Activated CD4-positive, alpha-beta memory T cell treated with anti-CD3 and anti-CD28 coated beads for 36 hours (primary cell): ENCODE measurements around the gene ESM1. TPM values are rescaled to one million over a fixed set of nuclear protein-coding genes. Genes with fewer than 3 reads are reported as not detected.
"Not testable (repeated sequence)": the region's sequence is repeated elsewhere in the genome, so short reads cannot be mapped to it uniquely, and the experiment has no call there.

Experiments used
- CTCF ChIA-PET: fragments of 350-600 bp; sonication (Branson Sonifier 250); formaldehyde crosslinking; loops from one replicate; lab custom pipeline; 2021; ENCODE audit warnings: antibody characterized with exemption, inconsistent platforms; lab: Charles Lee
- POLR2A ChIA-PET: fragments of 350-600 bp; sonication (Branson Sonifier 250); formaldehyde crosslinking; loops from one replicate; lab custom pipeline; 2021; ENCODE audit warnings: antibody characterized with exemption; lab: Charles Lee
- DNase-seq: peaks from one replicate; pipeline ENCODE4 v3.0.0-alpha.2; 2020
- H3K27ac Mint-ChIP-seq: one replicate; pipeline ENCODE4 v1.8.0; 2021; ENCODE audit warnings: mixed read lengths
- H3K27me3 Mint-ChIP-seq: one replicate; pipeline ENCODE4 v1.8.0; 2021; ENCODE audit warnings: mixed read lengths
- H3K36me3 Mint-ChIP-seq: one replicate; pipeline ENCODE4 v1.8.0; 2021; ENCODE audit warnings: mixed read lengths
- H3K4me1 Mint-ChIP-seq: one replicate; pipeline ENCODE4 v1.8.0; 2021; ENCODE audit warnings: low read depth, mixed read lengths
- H3K4me3 Mint-ChIP-seq: one replicate; pipeline ENCODE4 v1.8.0; 2021; ENCODE audit warnings: mild to moderate bottlenecking, mixed read lengths
- H3K9me3 Mint-ChIP-seq: one replicate; pipeline ENCODE4 v1.8.0; 2021; ENCODE audit warnings: mixed read lengths
- intact Hi-C: fragments of 100-400 bp; cut with micrococcal nuclease; formaldehyde crosslinking; loops from one replicate; pipeline ENCODE4 v1.15.1; 2023
- total RNA-seq, 2 experiments: library from RNA; stranded (reverse); gene quantifications; one replicate each; pipeline ENCODE4 v1.2.3, GENCODE V29; 2021

The ESM1 gene
- total RNA-seq, 2 experiments from 2014 or later, result 0.45 to 0.56 TPM

DNA sequence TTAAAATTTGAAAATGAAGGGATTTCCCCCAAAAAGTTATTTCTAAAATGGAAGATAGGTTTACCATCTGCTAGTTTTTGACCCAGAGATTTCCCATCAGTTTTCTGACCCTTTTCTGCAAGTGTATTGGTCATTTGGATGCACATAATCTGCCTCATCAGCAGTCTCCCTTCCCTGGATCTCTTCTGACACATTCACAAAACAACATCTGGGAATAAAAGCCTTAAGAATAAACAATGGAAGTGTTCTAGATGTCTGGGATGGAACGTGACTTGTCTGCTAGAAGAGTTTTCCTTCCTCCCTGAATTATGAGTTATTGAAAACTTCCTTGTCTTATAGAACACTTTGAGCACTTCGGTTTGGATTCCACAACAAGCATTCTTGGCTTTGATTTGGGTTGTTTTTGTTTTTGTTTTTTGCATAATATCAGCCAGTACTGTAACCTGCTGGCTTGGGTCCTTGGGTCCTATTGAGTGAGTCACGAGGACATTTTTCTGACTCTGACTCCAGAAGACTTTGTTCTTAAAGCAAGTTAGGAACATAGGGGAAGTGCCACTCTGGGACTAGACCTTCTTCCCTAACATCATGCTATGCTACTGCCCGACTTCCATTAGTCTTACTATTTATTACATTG is 18.2 kb upstream of the ESM1 start:
- H3K9me3 Mint-ChIP-seq, result peaks cover 2% of the 10 kb centered on the region
- CTCF ChIA-PET, result no interaction called here
- no peak for DNase-seq
- POLR2A ChIA-PET, result no interaction called here
- H3K36me3 Mint-ChIP-seq, result no peaks in the 10 kb centered on the region
- no peak overlapping the region for H3K4me3 Mint-ChIP-seq
- H3K27me3 Mint-ChIP-seq, result no peaks in the 10 kb centered on the region
- no peak overlapping the region for H3K27ac Mint-ChIP-seq
- intact Hi-C loops, result no loop called here
- peaks cover 38% of the 10 kb centered on the region for H3K4me1 Mint-ChIP-seq

DNA sequence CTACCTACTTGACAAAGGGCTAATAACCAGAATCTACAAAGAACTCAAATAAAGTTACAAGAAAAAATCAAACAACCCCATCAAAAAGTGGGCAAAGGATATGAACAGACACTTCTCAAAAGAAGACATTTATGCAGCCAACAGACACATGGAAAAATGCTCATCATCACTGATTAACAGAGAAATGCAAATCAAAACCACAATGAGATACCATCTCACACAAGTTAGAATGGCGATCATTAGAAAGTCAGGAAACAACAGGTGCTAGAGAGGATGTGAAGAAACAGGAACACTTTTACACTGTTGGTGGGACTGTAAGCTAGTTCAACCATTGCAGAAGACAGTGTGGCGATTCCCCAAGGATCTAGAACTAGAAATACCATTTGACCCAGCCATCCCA is 16.8 kb upstream of the ESM1 start:
- H3K36me3 Mint-ChIP-seq, POLR2A ChIA-PET, H3K27me3 Mint-ChIP-seq, H3K4me3 Mint-ChIP-seq, intact Hi-C loops, H3K9me3 Mint-ChIP-seq, DNase-seq: not testable (repeated sequence)
- Mint-ChIP-seq H3K27ac (peak overlapping the region; percentile 62), H3K4me1 (peaks cover 38% of the 10 kb centered on the region)
- CTCF ChIA-PET, result interaction anchor here (1.2 kb wide), 1 partner anchor 58 kb away, joined by 3 read pairs; no protein-coding TSS in a partner anchor

DNA sequence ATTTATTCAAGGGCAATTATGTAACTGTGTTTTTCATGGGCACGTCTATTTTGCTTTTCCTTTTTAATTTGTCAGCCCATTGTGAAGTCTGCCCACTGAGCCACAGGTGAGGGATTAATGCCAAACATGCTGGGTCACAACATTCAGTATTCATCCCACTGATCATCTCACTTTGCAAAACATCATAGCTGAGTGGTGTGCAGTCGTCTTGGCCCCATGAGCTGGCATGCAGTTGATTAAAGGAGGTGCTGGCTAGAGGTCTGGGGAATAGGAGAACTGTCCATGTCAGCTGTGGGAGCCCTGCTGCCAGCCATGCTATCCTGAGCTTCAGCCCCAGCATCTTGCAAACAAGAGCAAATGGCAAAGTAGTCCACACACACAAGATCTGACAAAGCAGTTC is 11.7 kb upstream of the ESM1 start:
- no peak for DNase-seq
- H3K9me3 Mint-ChIP-seq, result no peaks in the 10 kb centered on the region
- intact Hi-C loops, result no loop called here
- H3K4me1 Mint-ChIP-seq, result peaks cover 22% of the 10 kb centered on the region
- ChIA-PET CTCF (no interaction called here), POLR2A (no interaction called here)
- no peaks in the 10 kb centered on the region for H3K36me3 Mint-ChIP-seq
- no peak overlapping the region for H3K27ac Mint-ChIP-seq
- no peak overlapping the region for H3K4me3 Mint-ChIP-seq
- H3K27me3 Mint-ChIP-seq, result no peaks in the 10 kb centered on the region

DNA sequence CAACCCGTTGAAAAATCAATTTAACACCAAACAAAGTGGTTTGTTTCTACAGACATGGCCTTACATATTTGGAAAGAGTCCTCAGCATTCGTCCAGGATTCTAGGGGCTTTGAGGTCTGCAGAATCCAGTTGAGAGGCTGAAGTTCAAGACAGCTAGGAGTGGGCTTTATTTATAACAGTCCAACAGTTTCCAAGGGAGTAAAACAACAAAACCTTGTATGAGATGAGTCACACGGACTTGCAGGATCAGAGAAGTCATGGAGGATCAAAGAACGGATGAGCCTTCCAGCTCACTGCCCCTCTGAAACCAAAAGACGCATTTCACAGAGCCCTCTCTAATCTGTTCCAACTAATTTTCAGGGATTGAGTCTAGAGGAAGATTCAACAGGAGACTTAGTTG is 11.1 kb upstream of the ESM1 start:
- Mint-ChIP-seq H3K27me3 (no peaks in the 10 kb centered on the region), H3K4me3 (no peak overlapping the region), H3K27ac (no peak overlapping the region), H3K9me3 (no peaks in the 10 kb centered on the region), H3K36me3 (no peaks in the 10 kb centered on the region), H3K4me1 (peaks cover 16% of the 10 kb centered on the region)
- ChIA-PET CTCF (no interaction called here), POLR2A (no interaction called here)
- DNase-seq, result no peak
- intact Hi-C loops, result no loop called here

DNA sequence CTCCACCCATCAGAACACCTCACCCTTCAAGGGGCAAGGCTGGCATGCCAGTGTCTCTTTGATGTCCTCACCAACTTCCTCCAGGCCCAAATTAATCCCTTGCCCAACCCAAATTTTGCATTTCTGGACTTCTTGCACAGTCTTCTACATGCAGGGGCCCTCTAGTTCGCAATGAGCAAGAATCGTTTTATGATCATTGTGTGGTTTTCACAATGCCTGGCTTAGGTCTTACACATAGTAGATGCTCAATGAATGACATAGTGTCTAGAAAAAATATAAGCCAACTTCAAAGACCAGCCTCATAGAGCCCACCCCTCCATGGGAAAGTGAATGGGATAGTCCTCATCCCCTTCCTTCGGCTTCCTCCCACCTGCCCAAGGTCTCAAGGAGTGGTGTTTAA is 9.8 kb upstream of the ESM1 start:
- Mint-ChIP-seq H3K36me3 (no peaks in the 10 kb centered on the region), H3K27me3 (no peaks in the 10 kb centered on the region), H3K4me3 (no peak overlapping the region), H3K27ac (no peak overlapping the region), H3K4me1 (peaks cover 17% of the 10 kb centered on the region), H3K9me3 (no peaks in the 10 kb centered on the region)
- intact Hi-C loops, result no loop called here
- no peak for DNase-seq
- ChIA-PET POLR2A (no interaction called here), CTCF (no interaction called here)

DNA sequence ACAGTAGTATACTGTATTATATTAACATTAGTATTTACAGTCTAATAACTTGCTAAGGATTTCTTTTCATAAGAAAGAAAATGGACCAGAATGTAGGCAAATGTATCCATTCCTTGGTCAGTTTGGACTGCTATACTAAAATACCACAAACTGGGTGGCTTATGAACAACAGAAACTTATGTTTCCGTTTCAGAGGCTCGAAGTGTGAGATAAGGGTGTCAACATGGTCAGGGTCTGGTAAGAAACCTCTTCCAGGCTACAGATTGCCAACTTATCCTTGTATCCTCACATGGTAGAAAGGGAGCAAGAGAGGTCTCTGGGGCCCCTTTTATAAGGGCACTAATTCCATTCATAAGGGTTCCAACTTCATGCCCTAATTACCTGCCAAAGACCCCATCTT is 9.2 kb upstream of the ESM1 start:
- no peaks in the 10 kb centered on the region for H3K9me3 Mint-ChIP-seq
- CTCF ChIA-PET, result interaction anchor here (0.7 kb wide), 1 partner anchor 167 kb away, joined by 5 read pairs; no protein-coding TSS in a partner anchor
- H3K36me3 Mint-ChIP-seq, result no peaks in the 10 kb centered on the region
- no peak overlapping the region for H3K4me3 Mint-ChIP-seq
- intact Hi-C loops, result no loop called here
- no peak overlapping the region for H3K27ac Mint-ChIP-seq
- H3K27me3 Mint-ChIP-seq, result no peaks in the 10 kb centered on the region
- POLR2A ChIA-PET, result no interaction called here
- peaks cover 18% of the 10 kb centered on the region for H3K4me1 Mint-ChIP-seq
- DNase-seq, result no peak

DNA sequence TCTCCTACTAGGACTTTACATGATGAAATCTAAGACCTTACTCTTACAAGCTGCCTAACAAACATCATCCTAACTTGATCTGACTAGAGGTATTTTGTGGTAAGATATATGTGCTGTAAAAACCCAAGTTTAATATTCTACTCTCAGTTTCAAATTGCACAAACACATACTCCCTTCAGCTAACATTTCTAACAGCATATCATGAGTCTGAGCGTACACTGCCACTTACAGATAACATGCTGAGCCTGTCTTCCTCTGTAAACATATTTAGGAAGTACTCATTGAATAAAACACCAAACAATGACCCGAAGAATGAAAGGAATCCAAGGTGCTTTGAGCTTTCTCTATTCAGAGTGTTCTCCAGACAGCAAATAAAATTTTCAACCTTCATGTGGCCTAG is 7.9 kb upstream of the ESM1 start:
- no peaks in the 10 kb centered on the region for H3K36me3 Mint-ChIP-seq
- ChIA-PET CTCF (no interaction called here), POLR2A (no interaction called here)
- H3K4me1 Mint-ChIP-seq, result peaks cover 25% of the 10 kb centered on the region
- no peaks in the 10 kb centered on the region for H3K9me3 Mint-ChIP-seq
- no peak for DNase-seq
- intact Hi-C loops, result no loop called here
- no peaks in the 10 kb centered on the region for H3K27me3 Mint-ChIP-seq
- no peak overlapping the region for H3K4me3 Mint-ChIP-seq
- no peak overlapping the region for H3K27ac Mint-ChIP-seq

DNA sequence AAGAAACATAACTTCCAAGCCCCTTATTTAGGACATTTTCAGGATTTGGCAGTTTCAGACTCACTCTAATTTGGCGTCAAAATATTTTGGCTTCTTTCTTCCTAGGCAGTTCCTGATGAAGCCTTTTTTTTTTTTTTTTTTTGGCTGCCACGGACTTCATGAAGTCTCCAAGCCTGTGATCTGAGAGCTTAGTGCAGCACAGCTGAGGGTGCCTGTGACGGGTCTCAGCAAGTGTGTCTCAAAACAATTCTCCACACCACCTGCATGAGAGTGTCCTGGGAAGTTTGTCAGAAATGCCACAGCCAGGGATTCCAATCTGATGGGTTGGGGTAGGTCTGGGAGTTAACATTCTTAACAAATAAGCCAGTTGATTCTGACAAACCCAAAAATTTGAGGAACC is 6.0 kb upstream of the ESM1 start:
- ChIA-PET CTCF (no interaction called here), POLR2A (no interaction called here)
- Mint-ChIP-seq H3K4me1 (peaks cover 38% of the 10 kb centered on the region), H3K27me3 (no peaks in the 10 kb centered on the region), H3K9me3 (no peaks in the 10 kb centered on the region), H3K27ac (no peak overlapping the region), H3K4me3 (no peak overlapping the region), H3K36me3 (no peaks in the 10 kb centered on the region)
- intact Hi-C loops, result no loop called here
- DNase-seq, result no peak

DNA sequence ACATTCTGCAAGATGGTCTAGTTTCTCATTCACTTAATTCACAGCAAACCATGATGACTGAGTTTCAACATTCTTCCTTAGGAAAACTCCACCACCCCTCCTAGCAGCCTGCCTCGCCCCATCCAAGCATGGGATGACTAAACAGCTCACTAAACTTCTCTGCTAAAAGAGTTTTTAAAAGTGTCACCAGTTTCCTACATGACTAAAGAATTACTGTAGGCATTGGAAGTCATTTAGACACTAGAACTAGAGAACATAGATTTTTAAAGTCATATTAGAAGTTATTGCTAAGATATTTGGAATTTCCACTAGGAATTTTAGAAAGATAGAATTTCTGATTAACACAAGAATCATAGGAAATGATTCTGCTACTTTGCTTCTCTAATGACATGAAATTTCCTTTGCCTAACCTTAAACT is 5.5 kb upstream of the ESM1 start:
- no peak overlapping the region for H3K27ac Mint-ChIP-seq
- no peaks in the 10 kb centered on the region for H3K36me3 Mint-ChIP-seq
- intact Hi-C loops, result no loop called here
- no peaks in the 10 kb centered on the region for H3K27me3 Mint-ChIP-seq
- no peak for DNase-seq
- ChIA-PET POLR2A (interaction anchor here (0.6 kb wide), 1 partner anchor 680 kb away, joined by 3 read pairs; no protein-coding TSS in a partner anchor), CTCF (no interaction called here)
- peaks cover 41% of the 10 kb centered on the region for H3K4me1 Mint-ChIP-seq
- H3K4me3 Mint-ChIP-seq, result no peak overlapping the region
- H3K9me3 Mint-ChIP-seq, result no peaks in the 10 kb centered on the region

DNA sequence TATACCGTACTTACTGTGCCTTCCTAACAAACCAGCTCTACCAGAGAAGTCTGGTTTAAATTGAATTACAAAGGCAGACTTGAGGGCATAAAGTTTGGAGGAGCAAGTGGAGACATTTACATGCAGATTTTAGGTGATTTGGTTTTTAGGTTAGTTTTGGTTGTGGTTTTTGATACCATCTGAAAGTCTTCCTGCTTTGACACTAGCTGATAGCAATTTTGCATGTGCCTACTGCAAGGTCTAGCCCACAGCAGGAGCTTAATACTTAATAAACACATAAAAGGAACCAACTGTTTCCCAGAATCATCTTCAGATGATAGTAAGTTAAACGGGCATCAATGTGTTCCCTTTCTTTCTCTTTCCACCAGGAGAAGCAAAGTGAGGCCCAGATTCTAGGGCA is 3.4 kb upstream of the ESM1 start:
- DNase-seq, result no peak
- H3K4me3 Mint-ChIP-seq, result no peak overlapping the region
- H3K9me3 Mint-ChIP-seq, result no peaks in the 10 kb centered on the region
- ChIA-PET CTCF (interaction anchor here (0.7 to 1.2 kb wide), 3 partner anchors 45 to 83 kb away, joined by 3 to 4 read pairs (median 3); no protein-coding TSS in a partner anchor), POLR2A (no interaction called here)
- no peaks in the 10 kb centered on the region for H3K27me3 Mint-ChIP-seq
- H3K36me3 Mint-ChIP-seq, result no peaks in the 10 kb centered on the region
- H3K4me1 Mint-ChIP-seq, result peaks cover 47% of the 10 kb centered on the region
- no peak overlapping the region for H3K27ac Mint-ChIP-seq
- intact Hi-C loops, result no loop called here

DNA sequence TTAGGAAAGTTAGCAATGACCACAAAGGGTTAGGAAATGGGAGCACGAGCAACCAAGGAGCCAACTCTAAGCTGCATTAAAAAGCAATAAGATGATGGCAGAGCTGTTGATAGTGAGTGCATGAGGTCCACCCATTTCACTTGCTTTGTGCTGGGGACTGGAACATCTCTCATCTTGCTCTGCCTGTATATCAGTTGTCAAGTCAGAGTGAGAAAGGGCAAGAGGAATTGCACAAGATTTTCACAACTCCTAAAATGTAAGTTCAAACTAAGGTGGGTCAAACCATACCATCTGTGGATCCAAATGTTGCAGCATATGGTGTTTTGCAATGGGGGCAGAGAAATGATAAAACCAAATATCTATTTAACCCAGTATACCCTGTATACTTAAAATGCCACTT is 2.8 kb upstream of the ESM1 start:
- H3K27me3 Mint-ChIP-seq, result no peaks in the 10 kb centered on the region
- no peak for DNase-seq
- H3K4me1 Mint-ChIP-seq, result peaks cover 44% of the 10 kb centered on the region
- H3K4me3 Mint-ChIP-seq, result no peak overlapping the region
- H3K27ac Mint-ChIP-seq, result no peak overlapping the region
- POLR2A ChIA-PET, result interaction anchor here (0.6 kb wide), 1 partner anchor 13 kb away, joined by 5 read pairs; no protein-coding TSS in a partner anchor
- CTCF ChIA-PET, result interaction anchor here (0.7 to 1.2 kb wide), 2 partner anchors 44 to 82 kb away, joined by 3 to 4 read pairs; no protein-coding TSS in a partner anchor
- no peaks in the 10 kb centered on the region for H3K9me3 Mint-ChIP-seq
- intact Hi-C loops, result no loop called here
- H3K36me3 Mint-ChIP-seq, result no peaks in the 10 kb centered on the region

DNA sequence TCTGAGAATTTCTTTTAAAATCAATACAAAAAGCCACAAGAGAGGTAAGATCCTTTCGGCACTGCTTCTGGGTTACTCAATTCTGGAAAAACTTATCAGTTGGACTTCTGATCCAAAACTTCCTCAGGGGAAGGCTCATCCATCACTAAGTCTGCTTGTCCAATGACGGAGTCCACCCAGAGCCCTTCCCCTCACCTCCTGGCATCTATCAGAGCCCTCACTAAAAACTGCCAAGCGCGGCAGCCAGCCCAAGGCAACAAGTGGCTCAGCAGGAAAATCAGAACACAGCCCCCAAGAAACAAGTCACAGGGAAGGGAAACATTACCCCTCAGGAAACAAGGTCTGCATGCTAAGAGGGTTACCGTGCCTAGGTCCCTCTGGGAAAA is 869 bp upstream of the ESM1 start:
- intact Hi-C loops, result no loop called here
- Mint-ChIP-seq H3K27ac (no peak overlapping the region), H3K4me1 (peaks cover 42% of the 10 kb centered on the region), H3K36me3 (no peaks in the 10 kb centered on the region), H3K9me3 (no peaks in the 10 kb centered on the region), H3K27me3 (no peaks in the 10 kb centered on the region), H3K4me3 (no peak overlapping the region)
- POLR2A ChIA-PET, result no interaction called here
- DNase-seq, result no peak
- CTCF ChIA-PET, result interaction anchor here (0.8 to 3.3 kb wide), 3 partner anchors 42 to 160 kb away, joined by 3 to 14 read pairs (median 4); no protein-coding TSS in a partner anchor

DNA sequence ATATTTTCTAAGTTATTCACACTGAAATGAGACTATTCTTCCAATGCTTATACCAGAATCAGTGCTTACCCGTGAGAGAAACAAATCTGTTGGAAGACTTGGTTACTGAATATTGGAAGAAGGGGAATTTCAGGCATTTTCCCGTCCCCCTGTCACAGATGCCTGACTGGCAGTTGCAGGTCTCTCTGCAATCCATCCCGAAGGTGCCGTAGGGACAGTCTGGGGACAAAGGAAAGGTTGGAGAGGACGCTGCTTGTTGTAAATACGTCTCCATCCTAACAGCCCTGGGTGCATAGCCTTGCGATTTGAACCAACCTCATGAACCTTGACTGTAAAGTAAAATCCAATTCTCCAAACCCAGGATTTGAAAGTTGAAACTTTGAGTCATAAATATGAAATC is 3.5 kb downstream of the ESM1 start:
- no peak overlapping the region for H3K4me3 Mint-ChIP-seq
- CTCF ChIA-PET, result interaction anchor here (2.1 kb wide), 1 partner anchor 37 kb away, joined by 5 read pairs; no protein-coding TSS in a partner anchor

More for the DNA sequence above, 3.5 kb downstream of the ESM1 start:
- no peaks in the 10 kb centered on the region for H3K27me3 Mint-ChIP-seq
- no peak overlapping the region for H3K27ac Mint-ChIP-seq
- POLR2A ChIA-PET, result no interaction called here
- peaks cover 14% of the 10 kb centered on the region for H3K4me1 Mint-ChIP-seq
- no peaks in the 10 kb centered on the region for H3K36me3 Mint-ChIP-seq
- intact Hi-C loops, result no loop called here
- DNase-seq, result no peak
- no peaks in the 10 kb centered on the region for H3K9me3 Mint-ChIP-seq
